Liver (tissue), 9 donors: Measurements from ENCODE around the gene MOB4. TPM values are rescaled to one million over a fixed set of nuclear protein-coding genes. Genes with fewer than 3 reads are reported as not detected.
A peak's percentile ranks its signal among the peaks of the same experiment; 100 is the strongest.

Experiments
- DNase-seq: peaks from one replicate; pipeline ENCODE4 v3.0.0-alpha.2; 2017; ENCODE audit warnings: low spot score
- H3K27ac ChIP-seq, 2 donors: one replicate each; pipeline ENCODE4 v1.7.0; 2013; ENCODE audit warnings: inconsistent platforms in 2 of 2, low read length in 2 of 2, control low read depth in 1 of 2, low read depth in 1 of 2, mild to moderate bottlenecking in 1 of 2
- H3K27me3 ChIP-seq, 4 donors: one replicate each; pipeline versions ENCODE4 v1.6.1 to v1.7.0; 2013; ENCODE audit warnings: low read length in 3 of 4, inconsistent platforms in 1 of 4, mild to moderate bottlenecking in 1 of 4, moderate library complexity in 1 of 4; ENCODE audit not compliant: control insufficient read depth in 4 of 4, insufficient read depth in 4 of 4
- H3K36me3 ChIP-seq, 4 donors: one replicate each; pipeline versions ENCODE4 v1.6.1 to v1.7.0; 2013; ENCODE audit warnings: low read length in 3 of 4, mild to moderate bottlenecking in 3 of 4, low read depth in 1 of 4, moderate library complexity in 1 of 4; ENCODE audit not compliant: control insufficient read depth in 4 of 4, insufficient read depth in 3 of 4
- H3K4me1 ChIP-seq, 4 donors: one replicate each; pipeline versions ENCODE4 v1.6.1 to v1.7.0; 2013; ENCODE audit warnings: low read length in 3 of 4, mild to moderate bottlenecking in 3 of 4, moderate library complexity in 1 of 4; ENCODE audit not compliant: control insufficient read depth in 4 of 4, insufficient read depth in 4 of 4
- H3K4me3 ChIP-seq, 3 donors: one replicate each; pipeline versions ENCODE4 v1.6.1 to v1.7.0; 2013; ENCODE audit warnings: low read length in 3 of 3, control low read depth in 1 of 3, low read depth in 1 of 3, mild to moderate bottlenecking in 1 of 3
- H3K9ac ChIP-seq, 2 donors: one replicate each; pipeline ENCODE4 v1.7.0; 2013; ENCODE audit warnings: low read length in 2 of 2, mild to moderate bottlenecking in 2 of 2, moderate library complexity in 2 of 2, control low read depth in 1 of 2, low read depth in 1 of 2
- H3K9me3 ChIP-seq, 4 donors: one replicate each; pipeline versions ENCODE4 v1.6.1 to v1.7.0; 2013; ENCODE audit warnings: low read length in 3 of 4; ENCODE audit not compliant: control insufficient read depth in 4 of 4
- EGR1 ChIP-seq, 2 donors: IDR thresholded peaks; 2 replicates each; pipeline ENCODE4 v1.6.1; 2016 to 2018; ENCODE audit warnings: antibody characterized with exemption in 2 of 2, low read depth in 2 of 2
- FOXA2 ChIP-seq: IDR thresholded peaks from 2 replicates; pipeline ENCODE4 v1.6.1; 2016; ENCODE audit warnings: antibody characterized with exemption
- GABPA ChIP-seq, 2 donors: IDR thresholded peaks in 1 of 2; conservative IDR thresholded peaks in 1 of 2; 2 replicates each; pipeline ENCODE4 v1.6.1; 2016; ENCODE audit warnings: antibody characterized with exemption in 2 of 2, mild to moderate bottlenecking in 1 of 2, moderate library complexity in 1 of 2
- HNF4A ChIP-seq, 2 donors: conservative IDR thresholded peaks; 2 replicates each; pipeline ENCODE4 v1.6.1; 2016; ENCODE audit warnings: antibody characterized with exemption in 2 of 2, mild to moderate bottlenecking in 2 of 2
- HNF4G ChIP-seq: IDR thresholded peaks from 2 replicates; pipeline ENCODE4 v1.6.1; 2016; ENCODE audit warnings: antibody characterized with exemption
- JUND ChIP-seq, 2 donors: IDR thresholded peaks; 2 replicates each; pipeline ENCODE4 v1.6.1; 2016; ENCODE audit warnings: antibody characterized with exemption in 2 of 2
- NR2F2 ChIP-seq: IDR thresholded peaks from 2 replicates; pipeline ENCODE4 v1.6.1; 2016; ENCODE audit warnings: antibody characterized with exemption
- RAD21 ChIP-seq, 2 donors: IDR thresholded peaks; 2 replicates each; pipeline ENCODE4 v1.6.1; 2016; ENCODE audit warnings: antibody characterized with exemption in 2 of 2, mild to moderate bottlenecking in 2 of 2
- RXRA ChIP-seq, 2 donors: IDR thresholded peaks; 2 replicates each; pipeline ENCODE4 v1.6.1; 2017 to 2018; ENCODE audit warnings: antibody characterized with exemption in 2 of 2, mild to moderate bottlenecking in 1 of 2
- SP1 ChIP-seq: IDR thresholded peaks from 2 replicates; pipeline ENCODE4 v1.6.1; 2018; ENCODE audit warnings: antibody characterized with exemption, mild to moderate bottlenecking
- TAF1 ChIP-seq: conservative IDR thresholded peaks from 2 replicates; pipeline ENCODE4 v1.6.1; 2016; ENCODE audit warnings: antibody characterized with exemption, mild to moderate bottlenecking
- YY1 ChIP-seq: IDR thresholded peaks from 2 replicates; pipeline ENCODE4 v1.6.1; 2016; ENCODE audit warnings: antibody characterized with exemption, mild to moderate bottlenecking
- WGBS: extraction: QIAGEN DNeasy Blood & Tissue Kit; methylation state at CpG from one replicate; pipeline ENCODE4 v1.1.7; 2013; 5-methylcytosine and 5-hydroxymethylcytosine counted together
- polyA plus RNA-seq, 2 donors: library from polyadenylated mRNA; stranded (reverse) in 1 of 2; unstranded in 1 of 2; fragments of 200-250 nt in 1 of 2; fragments of >200 nt in 1 of 2; fragmentation: Nextera tagmentation in 1 of 2; extraction: Ambion mirVana in 1 of 2; gene quantifications; one replicate each; pipeline versions ENCODE4 v1.2.1 to v1.2.3, GENCODE V29; 2013 to 2015
- total RNA-seq, 2 donors: library from RNA; depleted of rRNA; stranded (reverse); fragments of >200 nt; gene quantifications; one replicate each; pipeline ENCODE4 v1.2.3, GENCODE V29; 2014
- TF ChIP-seq, protein P1 (sequence below): fragments of 150-350 bp; IDR thresholded peaks from 2 replicates; pipeline ENCODE4 v1.5.1; 2017; ENCODE audit warnings: improper control_type of control experiment, low read depth, low read length; ENCODE audit not compliant: missing input control
- TF ChIP-seq, protein P2 (sequence below): IDR thresholded peaks from 2 replicates; pipeline ENCODE4 v1.6.1; 2016; ENCODE audit warnings: antibody characterized with exemption
- TF ChIP-seq, protein P3 (sequence below): IDR thresholded peaks from 2 replicates; pipeline ENCODE4 v1.6.1; 2016; ENCODE audit warnings: antibody characterized with exemption
- donor health status: healthy.
- donor health status: healthy.
- donor health status: healthy.
- donor health status: healthy.
- donor health status: healthy.

The MOB4 gene
- total and polyA plus RNA-seq, 4 donors: 7.6 to 17.5 (median 12.5) TPM

DNA sequence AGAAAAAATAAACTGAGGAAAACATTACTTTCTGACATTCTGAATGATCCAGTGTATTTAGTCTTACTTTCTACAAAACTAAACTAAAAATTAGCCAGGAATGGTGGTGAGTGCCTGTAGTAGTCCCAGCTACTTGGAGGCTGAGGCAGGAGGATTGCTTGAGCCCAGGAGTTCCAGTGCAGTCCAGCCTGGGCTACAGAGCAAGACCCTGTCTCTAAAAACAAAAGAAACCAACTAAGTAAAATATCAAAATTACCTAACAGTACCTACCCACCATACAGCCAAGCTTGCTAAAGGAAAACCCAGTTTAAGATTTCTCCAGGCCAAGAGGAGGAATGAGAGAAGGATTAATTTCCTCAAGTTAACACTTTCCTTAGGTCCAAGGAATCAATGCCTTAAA lies 19.2 kb upstream of the MOB4 start (continued):
- TF ChIP-seq, protein P1, sequence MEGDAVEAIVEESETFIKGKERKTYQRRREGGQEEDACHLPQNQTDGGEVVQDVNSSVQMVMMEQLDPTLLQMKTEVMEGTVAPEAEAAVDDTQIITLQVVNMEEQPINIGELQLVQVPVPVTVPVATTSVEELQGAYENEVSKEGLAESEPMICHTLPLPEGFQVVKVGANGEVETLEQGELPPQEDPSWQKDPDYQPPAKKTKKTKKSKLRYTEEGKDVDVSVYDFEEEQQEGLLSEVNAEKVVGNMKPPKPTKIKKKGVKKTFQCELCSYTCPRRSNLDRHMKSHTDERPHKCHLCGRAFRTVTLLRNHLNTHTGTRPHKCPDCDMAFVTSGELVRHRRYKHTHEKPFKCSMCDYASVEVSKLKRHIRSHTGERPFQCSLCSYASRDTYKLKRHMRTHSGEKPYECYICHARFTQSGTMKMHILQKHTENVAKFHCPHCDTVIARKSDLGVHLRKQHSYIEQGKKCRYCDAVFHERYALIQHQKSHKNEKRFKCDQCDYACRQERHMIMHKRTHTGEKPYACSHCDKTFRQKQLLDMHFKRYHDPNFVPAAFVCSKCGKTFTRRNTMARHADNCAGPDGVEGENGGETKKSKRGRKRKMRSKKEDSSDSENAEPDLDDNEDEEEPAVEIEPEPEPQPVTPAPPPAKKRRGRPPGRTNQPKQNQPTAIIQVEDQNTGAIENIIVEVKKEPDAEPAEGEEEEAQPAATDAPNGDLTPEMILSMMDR: no peak

DNA sequence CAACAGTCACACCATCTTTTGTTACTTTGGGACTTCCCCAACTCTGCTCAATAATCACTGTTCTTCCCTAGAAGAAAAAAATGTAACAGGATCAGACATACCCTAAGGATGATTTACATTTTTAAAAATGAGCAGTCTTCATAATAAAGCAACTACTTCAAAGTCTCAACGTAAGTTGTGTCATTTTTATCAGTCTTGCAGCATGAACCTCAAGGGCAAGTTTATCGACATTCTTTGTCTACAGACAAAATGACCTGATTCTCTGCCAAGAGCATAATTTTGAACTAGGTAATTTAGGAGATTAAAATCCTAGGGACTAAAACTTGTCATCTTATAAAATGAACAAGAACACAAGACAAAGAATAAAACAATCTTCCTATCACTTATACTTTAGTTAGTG lies 18.5 kb upstream of the MOB4 start:
- Histone ChIP-seq H3K4me3 (peak overlapping the region in 2 of 3 donors; percentile 91 to 98), H3K9me3 (no peaks in the 10 kb centered on the region), H3K9ac (peak overlapping the region in 1 of 2 donors; percentile 96), H3K36me3 (peaks cover 10 to 50% (median 41%) of the 10 kb centered on the region in 4 donors), H3K27me3 (no peaks in the 10 kb centered on the region), H3K4me1 (peaks cover 8 to 34% (median 10%) of the 10 kb centered on the region in 4 donors), H3K27ac (no peak overlapping the region)
- WGBS: 14% methylated on average over 2 of the region's 2 CpGs
- DNase-seq: no peak
- TF ChIP-seq HNF4A (conservative IDR thresholded peaks at IDR 0.05) (no peak), TAF1 (no peak)

DNA sequence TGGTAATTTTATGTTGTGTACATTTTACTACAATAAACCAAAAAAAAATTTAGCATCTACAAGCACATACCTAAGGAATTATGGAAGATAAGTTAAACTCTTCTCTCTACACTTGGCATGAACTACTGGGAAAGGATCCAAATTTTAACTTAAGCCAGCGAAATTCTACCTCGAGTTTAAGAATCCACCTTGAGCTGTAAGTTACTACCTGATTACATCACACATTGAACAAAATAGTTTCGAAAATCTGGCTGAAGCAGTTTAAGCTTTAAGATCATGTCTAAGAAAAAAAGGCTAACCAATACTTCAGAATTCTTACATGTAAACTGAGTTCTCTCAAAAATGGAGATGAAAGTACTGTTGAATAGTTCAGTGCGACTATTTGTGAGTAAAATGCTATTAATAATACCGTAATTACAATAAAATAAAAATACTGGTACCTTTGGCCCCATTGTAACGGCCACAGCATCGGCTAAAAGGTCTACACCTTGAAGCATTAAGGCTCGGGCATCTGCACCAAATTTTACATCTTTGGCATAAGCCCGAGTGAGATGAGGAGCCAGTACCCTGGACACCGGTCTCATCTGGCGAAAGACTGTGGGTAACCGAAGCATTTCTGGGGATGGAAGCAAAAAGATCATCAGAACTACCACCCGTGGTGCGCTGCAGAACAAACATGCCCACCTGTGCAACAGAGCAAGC lies 17.5 kb upstream of the MOB4 start:
- no peaks in the 10 kb centered on the region for H3K27me3 ChIP-seq
- H3K9me3 ChIP-seq: no peaks in the 10 kb centered on the region
- H3K4me1 ChIP-seq: peaks cover 8 to 35% (median 10%) of the 10 kb centered on the region in 4 donors
- H3K27ac ChIP-seq: peak overlapping the region; percentile 93 to 97
- no peak for DNase-seq
- peak overlapping the region; percentile 82 to 98 (median 91) for H3K4me3 ChIP-seq
- WGBS: 8% methylated on average over 14 of the region's 14 CpGs
- no peak for TF ChIP-seq GABPA (IDR thresholded peaks at IDR 0.05 in 1 of 2, conservative IDR thresholded peaks at IDR 0.05 in 1 of 2)
- TF ChIP-seq, protein P2, sequence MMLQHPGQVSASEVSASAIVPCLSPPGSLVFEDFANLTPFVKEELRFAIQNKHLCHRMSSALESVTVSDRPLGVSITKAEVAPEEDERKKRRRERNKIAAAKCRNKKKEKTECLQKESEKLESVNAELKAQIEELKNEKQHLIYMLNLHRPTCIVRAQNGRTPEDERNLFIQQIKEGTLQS: no peak
- TF ChIP-seq EGR1 (IDR thresholded peaks at IDR 0.05; ENCODE audit: low read depth in 2 of 2): no peak
- TF ChIP-seq FOXA2: no peak
- TF ChIP-seq YY1: no peak
- peaks cover 8 to 44% (median 31%) of the 10 kb centered on the region in 4 donors for H3K36me3 ChIP-seq
- H3K9ac ChIP-seq: peak overlapping the region; percentile 84 to 96

DNA sequence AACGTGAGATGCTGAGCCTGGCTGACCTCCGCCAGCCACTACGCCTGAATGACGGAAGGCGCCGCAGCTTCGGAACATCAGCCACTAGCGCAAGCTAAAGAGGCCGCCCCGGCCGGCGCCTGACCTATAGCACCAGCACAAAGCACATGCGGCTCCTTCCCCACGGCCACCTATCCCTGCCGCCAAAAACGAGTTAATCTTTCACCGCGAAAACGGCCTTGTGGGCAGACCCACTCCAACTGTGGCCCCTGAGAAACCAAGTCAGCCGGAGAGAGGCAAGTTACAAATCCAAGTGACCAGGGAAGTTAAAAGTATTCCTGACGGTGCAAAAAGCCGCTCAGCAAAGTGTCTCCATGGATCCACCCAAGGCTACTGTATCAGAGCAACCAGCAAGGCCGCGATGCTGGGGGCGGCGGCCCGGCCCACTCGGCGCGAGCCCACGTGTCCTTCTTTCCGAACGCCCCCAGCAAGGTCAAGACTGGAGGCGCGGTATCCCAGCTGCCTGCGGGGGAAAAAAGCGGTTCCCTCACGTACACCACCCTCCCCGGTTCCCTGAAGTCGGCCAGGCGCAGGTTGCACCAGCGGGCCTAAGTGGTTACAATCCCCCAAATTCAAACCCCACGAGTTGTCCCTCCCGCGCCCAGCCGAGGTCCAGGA lies 16.8 kb upstream of the MOB4 start:
- peaks cover 8 to 35% (median 11%) of the 10 kb centered on the region in 4 donors for H3K4me1 ChIP-seq
- H3K9ac ChIP-seq: peak overlapping the region; percentile 84 to 96
- no peaks in the 10 kb centered on the region for H3K27me3 ChIP-seq
- no peaks in the 10 kb centered on the region for H3K9me3 ChIP-seq
- H3K4me3 ChIP-seq: peak overlapping the region; percentile 82 to 98 (median 91)
- peak overlapping the region; percentile 93 to 97 for H3K27ac ChIP-seq
- DNase-seq: peak; percentile 76
- WGBS: under 1% methylated on average over 46 of the region's 46 CpGs
- H3K36me3 ChIP-seq: peaks cover 6 to 45% (median 29%) of the 10 kb centered on the region in 4 donors
- TF ChIP-seq YY1 (peak; percentile 70), GABPA (IDR thresholded peaks at IDR 0.05 in 1 of 2, conservative IDR thresholded peaks at IDR 0.05 in 1 of 2) (no peak), RXRA (IDR thresholded peaks at IDR 0.05) (peak; percentile 27 to 30), RAD21 (IDR thresholded peaks at IDR 0.05) (peak in 1 of 2 donors; percentile 33), NR2F2 (peak; percentile 10), SP1 (peak; percentile 35), JUND (IDR thresholded peaks at IDR 0.05) (no peak), HNF4A (conservative IDR thresholded peaks at IDR 0.05) (peak in 1 of 2 donors; percentile 24), HNF4G (no peak)
- TF ChIP-seq, protein P1: no peak
- TF ChIP-seq, protein P2: no peak
- TF ChIP-seq, protein P3, sequence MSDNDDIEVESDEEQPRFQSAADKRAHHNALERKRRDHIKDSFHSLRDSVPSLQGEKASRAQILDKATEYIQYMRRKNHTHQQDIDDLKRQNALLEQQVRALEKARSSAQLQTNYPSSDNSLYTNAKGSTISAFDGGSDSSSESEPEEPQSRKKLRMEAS: peak; percentile 64
